Measurements from ENCODE around the gene MYBBP1A. TPM values are rescaled to one million over a fixed set of nuclear protein-coding genes. Genes with fewer than 3 reads are reported as not detected.
"Not testable (repeated sequence)": the region's sequence is repeated elsewhere in the genome, so short reads cannot be mapped to it uniquely, and the experiment has no call there.

The MYBBP1A gene
- 10 to 100 TPM; 32.4 to 70.0 (median 54.4) TPM for total RNA-seq

- Histone ChIP-seq H3K27ac (peak within 1 kb of the TSS; percentile 76 to 89 (median 84)), H3K4me3 (peak within 1 kb of the TSS; percentile 57 to 94 (median 84)), H3K36me3 (peaks cover 14 to 48% (median 33%) of the 10 kb centered on the region in 3 donors), H3K4me1 (peaks cover 12 to 60% (median 24%) of the 10 kb centered on the region in 3 donors), H3K27me3 (no peaks in the 10 kb centered on the region), H3K9me3 (no peaks in the 10 kb centered on the region)
- 0% methylated on average over 10 to 13 of the region's 69 CpGs for WGBS, 2 donors
- DNase-seq: peak; percentile 73
- intact Hi-C loops (cut with DNase I): no loop called here
- peak in 3 of 4 donors; percentile 26 to 63 (median 54) for TF ChIP-seq POLR2A (IDR thresholded peaks at IDR 0.05)
- TF ChIP-seq, protein P1, sequence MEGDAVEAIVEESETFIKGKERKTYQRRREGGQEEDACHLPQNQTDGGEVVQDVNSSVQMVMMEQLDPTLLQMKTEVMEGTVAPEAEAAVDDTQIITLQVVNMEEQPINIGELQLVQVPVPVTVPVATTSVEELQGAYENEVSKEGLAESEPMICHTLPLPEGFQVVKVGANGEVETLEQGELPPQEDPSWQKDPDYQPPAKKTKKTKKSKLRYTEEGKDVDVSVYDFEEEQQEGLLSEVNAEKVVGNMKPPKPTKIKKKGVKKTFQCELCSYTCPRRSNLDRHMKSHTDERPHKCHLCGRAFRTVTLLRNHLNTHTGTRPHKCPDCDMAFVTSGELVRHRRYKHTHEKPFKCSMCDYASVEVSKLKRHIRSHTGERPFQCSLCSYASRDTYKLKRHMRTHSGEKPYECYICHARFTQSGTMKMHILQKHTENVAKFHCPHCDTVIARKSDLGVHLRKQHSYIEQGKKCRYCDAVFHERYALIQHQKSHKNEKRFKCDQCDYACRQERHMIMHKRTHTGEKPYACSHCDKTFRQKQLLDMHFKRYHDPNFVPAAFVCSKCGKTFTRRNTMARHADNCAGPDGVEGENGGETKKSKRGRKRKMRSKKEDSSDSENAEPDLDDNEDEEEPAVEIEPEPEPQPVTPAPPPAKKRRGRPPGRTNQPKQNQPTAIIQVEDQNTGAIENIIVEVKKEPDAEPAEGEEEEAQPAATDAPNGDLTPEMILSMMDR (IDR thresholded peaks at IDR 0.05): peak in 2 of 6 experiments; percentile 13 to 27
Observed at GRCh38 chr17:4554997-4555799, at the start of gene MYBBP1A. Gene MYBBP1A (minus strand): TSS chr17:4555384. CDS start chr17:4555324, 60 bp downstream.

- DNase-seq; H3K9me3 ChIP-seq; H3K36me3 ChIP-seq; H3K4me3 ChIP-seq; intact Hi-C loops (cut with DNase I): not testable (repeated sequence)
- 51 to 87% methylated on average over 11 of the region's 11 CpGs for WGBS, 2 donors
- Histone ChIP-seq H3K27me3 (peaks cover 0 to 18% (median 0%) of the 10 kb centered on the region in 4 donors), H3K4me1 (peaks cover 4 to 62% (median 36%) of the 10 kb centered on the region in 3 donors), H3K27ac (peak overlapping the region; percentile 2 to 82 (median 80))
Observed at GRCh38 chr17:4604736-4605135, 49.6 kb upstream of the MYBBP1A start.

DNA sequence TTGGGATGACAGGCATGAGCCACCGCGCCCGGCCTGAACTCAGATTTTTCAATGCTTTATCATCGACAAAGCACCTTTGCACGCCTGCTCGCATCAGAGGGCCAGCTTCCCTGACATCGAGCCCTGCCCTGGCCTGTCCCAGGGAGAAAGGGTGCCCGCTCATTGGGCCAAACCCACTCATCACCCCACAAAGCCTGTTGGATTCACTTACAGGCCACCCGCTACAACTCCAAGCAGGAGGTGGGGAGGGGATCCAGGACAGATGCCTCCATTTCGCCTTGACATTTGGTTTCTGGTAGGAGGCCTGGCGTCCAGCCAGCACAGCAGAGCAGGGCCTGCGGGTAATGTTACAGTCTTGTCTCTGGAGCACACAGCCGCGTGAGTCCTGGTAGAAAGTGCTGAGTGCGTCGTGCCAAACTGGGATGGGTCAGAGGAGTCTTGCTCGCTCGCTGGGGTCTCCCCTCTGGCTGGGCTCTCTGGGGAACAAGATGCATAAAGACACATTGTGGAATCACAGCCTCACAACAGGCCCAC, 49.0 kb upstream of the MYBBP1A start:
- H3K36me3 ChIP-seq: no peaks in the 10 kb centered on the region
- H3K27me3 ChIP-seq: peaks cover 0 to 21% (median 0%) of the 10 kb centered on the region in 4 donors
- TF ChIP-seq POLR2A (IDR thresholded peaks at IDR 0.05): no peak
- TF ChIP-seq, protein P1 (IDR thresholded peaks at IDR 0.05): no peak
- H3K9me3 ChIP-seq: no peaks in the 10 kb centered on the region
- peaks cover 4 to 67% (median 37%) of the 10 kb centered on the region in 3 donors for H3K4me1 ChIP-seq
- intact Hi-C loops (cut with DNase I): no loop called here
- H3K4me3 ChIP-seq: no peak overlapping the region
- WGBS, 2 donors: 30 to 38% methylated on average over 10 to 11 of the region's 18 CpGs
- H3K27ac ChIP-seq: peak overlapping the region; percentile 2 to 82 (median 80)
- no peak for DNase-seq

GRCh38 chr17:4602041-4602440, 46.9 kb upstream of the MYBBP1A start:
- Histone ChIP-seq H3K27ac (no peak overlapping the region), H3K9me3 (no peaks in the 10 kb centered on the region), H3K36me3 (no peaks in the 10 kb centered on the region), H3K27me3 (peaks cover 0 to 23% (median 0%) of the 10 kb centered on the region in 4 donors), H3K4me3 (no peak overlapping the region), H3K4me1 (peaks cover 4 to 60% (median 27%) of the 10 kb centered on the region in 3 donors)
- WGBS, 2 donors: 68 to 84% methylated on average over 3 of the region's 5 CpGs
- intact Hi-C loops (cut with DNase I): no loop called here
- TF ChIP-seq POLR2A (IDR thresholded peaks at IDR 0.05): no peak
- TF ChIP-seq, protein P1 (IDR thresholded peaks at IDR 0.05): no peak
- no peak for DNase-seq

DNA sequence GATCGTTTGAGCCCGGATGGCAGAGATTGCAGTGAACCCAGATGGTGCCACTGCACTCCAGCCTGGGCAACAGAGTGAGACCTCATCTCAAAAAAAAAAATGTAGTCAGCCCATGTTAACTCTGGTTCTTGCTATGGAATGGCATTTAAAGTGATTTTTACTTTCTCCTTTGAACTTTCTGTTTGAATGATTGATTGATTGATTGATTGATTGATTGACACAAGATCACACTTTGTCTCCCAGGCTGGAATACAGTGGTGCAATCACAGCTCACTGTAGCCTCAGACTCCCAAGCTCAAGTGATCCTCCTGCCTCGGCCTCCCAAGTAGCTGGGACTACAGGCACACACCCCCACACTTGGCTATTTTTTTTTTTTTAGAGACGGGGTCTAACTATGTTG, 46.1 kb upstream of the MYBBP1A start:
- Histone ChIP-seq H3K27ac (peak overlapping the region in 3 of 4 donors; percentile 78 to 93 (median 87)), H3K4me3 (no peak overlapping the region), H3K36me3 (no peaks in the 10 kb centered on the region), H3K4me1 (peaks cover 4 to 53% (median 23%) of the 10 kb centered on the region in 3 donors), H3K27me3 (peaks cover 0 to 23% (median 0%) of the 10 kb centered on the region in 4 donors), H3K9me3 (no peaks in the 10 kb centered on the region)
- TF ChIP-seq, protein P1 (IDR thresholded peaks at IDR 0.05): no peak
- 89 to 91% methylated on average over 4 of the region's 4 CpGs for WGBS, 2 donors
- DNase-seq: no peak
- intact Hi-C loops (cut with DNase I): no loop called here
